Activated naive CD8-positive, alpha-beta T cell (primary cell): ENCODE measurements around the gene ZNF41.
A peak's percentile ranks its signal among the peaks of the same experiment; 100 is the strongest.
"Not testable (repeated sequence)": the region's sequence is repeated elsewhere in the genome, so short reads cannot be mapped to it uniquely, and the experiment has no call there.

Experiments
- H3K27ac Mint-ChIP-seq: one replicate; pipeline ENCODE4 v1.8.0; 2021; ENCODE audit warnings: mixed read lengths
- H3K27me3 Mint-ChIP-seq: one replicate; pipeline ENCODE4 v1.8.0; 2021; ENCODE audit warnings: mixed read lengths
- H3K36me3 Mint-ChIP-seq: one replicate; pipeline ENCODE4 v1.8.0; 2021; ENCODE audit warnings: mixed read lengths
- H3K4me1 Mint-ChIP-seq: one replicate; pipeline ENCODE4 v1.8.0; 2021; ENCODE audit warnings: low read depth, mixed read lengths
- H3K4me3 Mint-ChIP-seq: one replicate; pipeline ENCODE4 v1.8.0; 2021; ENCODE audit warnings: mild to moderate bottlenecking, mixed read lengths
- H3K9me3 Mint-ChIP-seq: one replicate; pipeline ENCODE4 v1.8.0; 2021; ENCODE audit warnings: low read depth, mixed read lengths

ZNF41 gene

GRCh38 chrX:47482512-47483305 is at the start of gene ZNF41:
TSS of gene ZNF41 (minus strand) at chrX:47483222. CDS start at chrX:47467481, 15,741 bp downstream.
- Mint-ChIP-seq H3K27ac (peak within 1 kb of the TSS; percentile 91), H3K27me3 (no peaks in the 10 kb centered on the region), H3K9me3 (no peaks in the 10 kb centered on the region), H3K4me1 (peaks cover 34% of the 10 kb centered on the region), H3K4me3 (peak within 1 kb of the TSS; percentile 98), H3K36me3 (no peaks in the 10 kb centered on the region)

- H3K9me3 Mint-ChIP-seq = no peaks in the 10 kb centered on the region
- H3K27ac Mint-ChIP-seq = no peak overlapping the region
- H3K36me3 Mint-ChIP-seq = no peaks in the 10 kb centered on the region
- H3K27me3 Mint-ChIP-seq = no peaks in the 10 kb centered on the region
- H3K4me1 Mint-ChIP-seq = no peaks in the 10 kb centered on the region
- no peak overlapping the region for H3K4me3 Mint-ChIP-seq
Measured at GRCh38 chrX:47530049-47530448, 47.0 kb upstream of the ZNF41 start.

DNA sequence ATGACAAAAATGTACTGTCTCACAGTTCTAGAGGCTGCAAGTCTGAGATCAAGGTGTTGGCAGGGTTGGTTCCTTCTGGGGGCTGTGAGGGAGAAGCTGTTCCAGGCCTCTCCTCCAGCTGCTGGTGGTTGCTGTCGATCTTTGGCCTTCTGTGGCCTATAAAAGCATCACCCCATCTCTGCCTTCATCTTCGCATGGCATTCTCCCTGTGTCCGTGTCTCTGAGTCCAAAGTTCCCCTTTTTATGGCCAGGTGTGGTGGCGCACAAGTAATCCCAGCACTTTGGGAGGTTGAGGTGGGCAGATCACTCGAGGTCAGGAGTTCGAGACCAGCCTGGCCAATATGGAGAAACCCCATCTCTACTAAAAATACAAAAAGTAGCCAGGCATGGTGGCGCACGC is 46.5 kb upstream of the ZNF41 start:
- Mint-ChIP-seq H3K4me1 (no peaks in the 10 kb centered on the region), H3K27ac (no peak overlapping the region), H3K4me3 (no peak overlapping the region), H3K27me3 (no peaks in the 10 kb centered on the region), H3K36me3 (no peaks in the 10 kb centered on the region), H3K9me3 (no peaks in the 10 kb centered on the region)

DNA sequence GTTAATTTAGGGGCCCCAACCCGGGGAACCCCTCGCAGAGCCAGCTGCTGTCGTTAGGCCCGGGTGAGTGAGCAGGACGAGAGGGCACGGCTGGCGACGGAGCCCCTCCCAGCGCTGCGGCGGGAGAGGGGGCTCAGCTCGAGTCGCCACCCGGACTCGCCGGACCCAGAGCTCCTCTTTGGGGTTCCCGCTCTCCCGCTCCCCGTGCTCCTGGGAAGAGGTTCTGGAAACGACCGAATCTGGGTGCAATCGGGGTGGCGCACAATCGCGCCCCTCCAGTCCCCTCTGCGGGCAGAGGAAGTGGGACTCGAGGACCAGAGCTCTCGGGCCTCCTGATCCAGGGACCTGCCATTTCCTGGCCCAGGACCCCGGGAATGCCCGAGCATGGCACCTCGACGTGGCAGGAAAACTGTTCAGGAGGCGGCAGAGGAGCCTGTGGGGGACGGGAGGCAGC is 40.7 kb upstream of the ZNF41 start:
- Mint-ChIP-seq H3K4me3 (peak overlapping the region; percentile 66), H3K27me3 (no peaks in the 10 kb centered on the region), H3K27ac (no peak overlapping the region), H3K9me3 (no peaks in the 10 kb centered on the region), H3K36me3 (no peaks in the 10 kb centered on the region), H3K4me1 (peaks cover 3% of the 10 kb centered on the region)

DNA sequence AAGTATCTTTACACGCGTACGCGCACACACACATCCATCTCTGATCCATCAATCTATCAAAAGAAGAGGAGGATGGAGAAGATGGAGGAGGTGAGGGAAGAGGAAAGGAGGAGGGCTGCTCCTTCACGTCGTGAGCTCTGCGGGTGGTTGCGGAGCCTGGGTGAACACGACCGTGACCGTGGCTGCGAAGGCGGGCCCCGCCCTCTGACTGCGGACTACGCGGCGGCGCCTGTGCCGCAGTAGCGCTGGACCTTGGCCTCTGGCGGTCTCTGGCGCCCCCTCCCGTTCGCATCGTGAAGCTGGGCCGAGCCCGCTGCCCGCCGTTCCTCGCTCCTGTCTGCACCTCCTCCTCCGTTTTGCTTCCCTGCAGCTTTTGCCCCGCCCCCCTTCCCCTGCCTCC is 40.3 kb upstream of the ZNF41 start:
- Mint-ChIP-seq H3K36me3 (no peaks in the 10 kb centered on the region), H3K9me3 (no peaks in the 10 kb centered on the region), H3K27ac (no peak overlapping the region), H3K4me1 (peaks cover 3% of the 10 kb centered on the region), H3K27me3 (no peaks in the 10 kb centered on the region), H3K4me3 (peak overlapping the region; percentile 77)

- Mint-ChIP-seq H3K27ac (no peak overlapping the region), H3K4me3 (no peak overlapping the region), H3K4me1 (peaks cover 17% of the 10 kb centered on the region), H3K36me3 (no peaks in the 10 kb centered on the region), H3K27me3 (no peaks in the 10 kb centered on the region), H3K9me3 (no peaks in the 10 kb centered on the region)
Measured at GRCh38 chrX:47518144-47518543, 35.1 kb upstream of the ZNF41 start.

DNA sequence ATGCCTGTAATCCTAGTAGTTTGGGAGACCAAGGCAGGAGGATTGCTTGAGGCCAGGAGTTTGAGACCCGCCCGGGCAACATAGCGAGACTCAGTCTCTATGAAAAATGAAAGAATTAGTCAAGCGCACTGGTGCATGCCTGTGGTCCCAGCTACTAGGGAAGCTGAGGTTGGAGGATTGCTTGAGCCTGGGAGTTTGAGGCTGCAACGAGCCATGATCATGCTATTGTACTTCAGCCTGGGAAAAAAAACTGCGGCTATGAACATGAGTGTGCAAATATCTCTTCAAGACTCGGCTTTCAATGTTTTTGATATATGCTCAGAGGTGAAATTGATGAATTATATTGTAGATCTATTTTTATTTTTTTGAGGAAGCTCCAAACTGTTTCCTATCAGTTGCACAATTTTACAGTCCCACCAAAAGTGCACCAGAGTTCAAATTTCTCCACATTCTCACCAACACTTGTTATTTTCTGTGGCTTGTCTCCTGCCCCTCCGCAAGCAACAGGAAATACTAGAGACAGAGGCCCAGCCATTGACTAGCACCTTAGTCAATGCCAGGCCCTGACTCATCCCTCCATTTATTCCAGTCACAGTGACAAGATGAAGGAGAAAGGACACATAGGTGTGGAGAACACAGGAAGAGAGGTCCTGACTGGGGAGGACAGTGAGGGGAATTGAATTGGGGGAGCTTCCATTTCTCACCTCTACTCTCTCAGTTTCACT is 33.1 kb upstream of the ZNF41 start:
- Mint-ChIP-seq H3K27ac (no peak overlapping the region), H3K4me3 (no peak overlapping the region), H3K4me1 (peaks cover 22% of the 10 kb centered on the region), H3K27me3 (no peaks in the 10 kb centered on the region), H3K36me3 (no peaks in the 10 kb centered on the region), H3K9me3 (no peaks in the 10 kb centered on the region)

DNA sequence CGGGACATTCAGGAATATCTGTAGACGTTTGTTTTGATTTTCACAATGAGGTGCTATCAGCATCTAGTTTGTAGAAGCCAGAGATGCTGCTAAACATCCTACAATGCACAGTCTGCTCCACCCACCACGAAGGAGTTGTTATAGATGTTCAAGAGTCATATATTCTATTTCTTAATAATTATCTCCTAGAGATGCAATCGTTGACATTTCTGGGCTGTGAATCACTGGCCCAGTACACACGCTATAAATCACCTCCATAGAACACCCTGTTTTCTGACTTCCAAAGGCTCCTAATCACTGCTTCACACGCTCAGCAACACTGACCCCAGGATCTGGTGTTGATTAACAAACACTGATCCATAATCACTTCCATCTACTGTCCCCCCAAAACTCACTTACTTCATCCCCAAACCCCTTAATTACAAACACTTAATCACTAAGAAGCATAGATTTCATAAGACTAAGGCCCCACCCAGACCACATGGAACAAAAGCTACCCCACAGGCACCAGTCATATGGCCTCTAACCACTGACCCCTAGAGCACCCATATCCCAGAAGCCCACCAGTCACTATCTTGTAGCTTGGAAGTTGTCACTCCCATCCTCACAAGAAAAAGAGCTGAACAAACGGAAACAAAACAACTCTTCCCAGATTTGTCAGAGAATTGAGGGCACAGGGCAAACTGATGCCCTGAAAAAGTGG is 31.7 kb upstream of the ZNF41 start:
- no peak overlapping the region for H3K27ac Mint-ChIP-seq

GRCh38 chrX:47513034-47513965 is 30.3 kb upstream of the ZNF41 start:
- H3K9me3 Mint-ChIP-seq, H3K36me3 Mint-ChIP-seq, H3K27me3 Mint-ChIP-seq: not testable (repeated sequence)
- Mint-ChIP-seq H3K4me3 (peak overlapping the region; percentile 88), H3K4me1 (peaks cover 22% of the 10 kb centered on the region), H3K27ac (peak overlapping the region; percentile 43)

More for the DNA sequence above, 31.7 kb upstream of the ZNF41 start:
- Mint-ChIP-seq H3K27me3 (no peaks in the 10 kb centered on the region), H3K4me3 (peak overlapping the region; percentile 31), H3K4me1 (peaks cover 22% of the 10 kb centered on the region), H3K36me3 (no peaks in the 10 kb centered on the region), H3K9me3 (no peaks in the 10 kb centered on the region)

- H3K4me1 Mint-ChIP-seq = peaks cover 23% of the 10 kb centered on the region
- not testable (repeated sequence) for H3K36me3 Mint-ChIP-seq, H3K9me3 Mint-ChIP-seq, H3K27me3 Mint-ChIP-seq
- peak overlapping the region; percentile 43 for H3K27ac Mint-ChIP-seq
- H3K4me3 Mint-ChIP-seq = peak overlapping the region; percentile 65
Measured at GRCh38 chrX:47512383-47512782, 29.4 kb upstream of the ZNF41 start.

- no peak overlapping the region for H3K4me3 Mint-ChIP-seq
- H3K27me3 Mint-ChIP-seq = no peaks in the 10 kb centered on the region
- no peaks in the 10 kb centered on the region for H3K36me3 Mint-ChIP-seq
- no peak overlapping the region for H3K27ac Mint-ChIP-seq
- H3K4me1 Mint-ChIP-seq = peaks cover 2% of the 10 kb centered on the region
- H3K9me3 Mint-ChIP-seq = no peaks in the 10 kb centered on the region
Measured at GRCh38 chrX:47507153-47507867, 24.3 kb upstream of the ZNF41 start.

- no peaks in the 10 kb centered on the region for H3K27me3 Mint-ChIP-seq
- no peak overlapping the region for H3K4me3 Mint-ChIP-seq
Measured at GRCh38 chrX:47503151-47503550, 20.1 kb upstream of the ZNF41 start.

GRCh38 chrX:47502316-47503125 is 19.5 kb upstream of the ZNF41 start:
- H3K27ac Mint-ChIP-seq = no peak overlapping the region
- H3K4me1 Mint-ChIP-seq = peaks cover 1% of the 10 kb centered on the region

More at GRCh38 chrX:47503151-47503550, 20.1 kb upstream of the ZNF41 start:
- no peak overlapping the region for H3K27ac Mint-ChIP-seq
- H3K4me1 Mint-ChIP-seq = peaks cover 1% of the 10 kb centered on the region
- H3K9me3 Mint-ChIP-seq = no peaks in the 10 kb centered on the region
- no peaks in the 10 kb centered on the region for H3K36me3 Mint-ChIP-seq

More at GRCh38 chrX:47502316-47503125, 19.5 kb upstream of the ZNF41 start:
- no peaks in the 10 kb centered on the region for H3K27me3 Mint-ChIP-seq
- no peak overlapping the region for H3K4me3 Mint-ChIP-seq
- H3K9me3 Mint-ChIP-seq = no peaks in the 10 kb centered on the region
- H3K36me3 Mint-ChIP-seq = no peaks in the 10 kb centered on the region
